HG03103 (cell line): ENCODE results near the gene SOCS7.

Experiments used
- ATAC-seq: cut with Tn5 transposase; IDR thresholded peaks from one replicate; pipeline ENCODE4 v1.9.1; 2021; ENCODE audit warnings: low read depth; ENCODE audit not compliant: unreplicated experiment

The SOCS7 gene

DNA sequence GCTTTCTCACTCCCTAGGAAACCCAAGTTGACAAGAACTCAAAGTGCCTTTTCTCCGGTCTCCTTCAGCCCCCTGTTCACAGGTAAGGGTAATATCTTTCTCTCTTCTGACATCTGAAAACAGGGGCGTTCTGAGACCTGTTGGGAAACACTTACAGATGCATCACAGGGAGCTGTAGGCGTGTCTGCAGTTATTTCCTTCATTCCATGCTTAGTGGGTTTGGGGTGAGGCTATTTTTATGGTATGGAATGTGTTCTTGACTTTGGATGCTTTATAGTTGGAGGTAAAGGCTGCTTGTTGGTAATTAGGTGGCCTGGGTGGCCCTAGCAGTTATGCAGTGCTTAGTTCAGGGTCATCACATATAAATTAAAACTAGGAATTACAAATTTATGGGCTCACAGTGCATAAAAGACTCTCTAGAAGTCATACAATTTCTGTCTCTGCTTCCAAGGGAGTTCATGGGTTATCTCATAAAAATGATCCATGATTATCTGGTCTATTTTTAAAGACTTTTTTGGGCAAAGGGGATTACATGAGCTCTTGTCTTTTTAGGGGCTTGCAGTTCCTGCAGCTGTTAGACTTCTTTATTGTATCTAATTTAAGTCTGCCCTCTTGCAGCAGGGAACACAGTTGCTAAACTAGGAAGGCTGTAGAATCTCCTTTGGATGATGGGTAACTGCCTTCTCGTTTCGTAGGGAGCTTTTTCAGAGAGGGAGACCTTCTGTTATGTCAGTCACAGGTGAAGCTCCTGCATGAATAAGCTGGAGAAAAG lies 10.2 kb downstream of the SOCS7 start:
- ATAC-seq, result no peak

DNA sequence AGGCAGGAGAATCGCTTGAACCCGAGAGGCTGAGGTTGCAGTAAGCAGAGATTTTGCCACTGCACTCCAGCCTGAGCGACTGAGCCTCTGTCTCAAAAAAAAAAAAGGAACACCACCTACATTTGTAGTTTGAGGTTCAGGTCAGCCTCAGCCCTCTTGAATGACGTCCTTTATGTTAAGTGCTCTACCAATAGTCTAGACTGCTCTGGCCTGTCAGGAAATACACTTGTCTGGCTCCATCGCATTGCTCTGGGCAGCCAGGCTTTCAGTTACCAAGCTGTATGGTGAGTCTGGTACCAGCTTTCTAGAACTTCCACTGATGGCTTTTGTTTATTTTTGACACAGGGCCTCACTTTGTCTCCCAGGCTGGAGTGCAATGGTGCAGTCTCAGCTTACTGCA lies 11.4 kb downstream of the SOCS7 start:
- no peak for ATAC-seq

DNA sequence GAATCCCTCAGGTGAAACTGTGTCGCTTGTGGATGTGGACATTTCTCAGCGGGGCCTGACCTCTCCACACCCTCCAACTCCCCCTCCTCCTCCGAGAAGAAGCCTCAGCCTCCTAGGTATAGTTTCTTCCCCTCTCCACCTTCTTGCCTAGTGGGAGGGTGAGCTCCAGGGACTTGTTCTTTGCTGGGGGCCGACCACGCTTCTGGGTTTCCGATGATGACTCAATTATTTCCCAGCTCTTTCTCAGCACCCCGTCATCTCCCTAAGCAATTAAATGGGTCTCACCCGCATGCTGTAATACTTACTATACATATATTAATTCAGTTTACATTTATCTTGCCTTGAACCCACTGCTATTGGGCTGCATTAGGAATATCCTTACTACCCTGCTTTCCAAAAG lies 13.1 kb downstream of the SOCS7 start:
- no peak for ATAC-seq

DNA sequence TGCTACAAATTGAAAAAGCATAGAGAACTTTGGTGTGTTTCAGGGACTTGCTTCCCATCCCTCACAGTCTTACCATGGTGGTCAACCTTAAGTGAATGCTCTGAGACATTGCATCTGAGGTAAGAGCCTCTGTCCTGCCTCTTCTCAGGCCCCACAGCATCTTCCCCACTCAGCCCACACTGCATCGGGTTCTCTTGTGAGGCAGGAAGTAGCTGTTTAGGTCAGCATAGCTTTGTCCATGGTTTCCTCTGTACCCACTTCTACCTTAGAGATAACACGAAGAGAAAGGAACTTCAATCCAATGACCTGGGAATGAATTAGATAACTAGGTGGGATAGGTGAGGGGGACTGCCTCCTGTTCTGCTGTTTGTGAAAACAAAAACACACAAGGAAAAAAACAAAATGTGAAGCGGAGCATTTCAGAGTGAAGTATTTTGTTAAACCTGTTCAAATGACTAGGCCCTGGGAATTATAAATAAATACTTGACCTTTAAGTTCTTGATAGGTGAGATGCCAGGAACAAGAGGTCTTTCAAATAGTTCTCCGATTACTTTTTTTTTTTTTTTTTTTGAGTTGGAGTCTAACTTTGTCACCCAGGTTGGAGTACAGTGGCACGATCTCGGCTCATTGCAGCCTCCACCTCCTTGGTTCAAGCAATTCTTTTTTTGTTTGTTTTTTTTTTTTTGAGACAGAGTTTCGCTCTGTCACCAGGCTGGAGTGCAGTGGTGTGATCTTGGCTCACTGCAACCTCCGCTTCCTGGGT lies 17.7 kb downstream of the SOCS7 start:
- no peak for ATAC-seq

DNA sequence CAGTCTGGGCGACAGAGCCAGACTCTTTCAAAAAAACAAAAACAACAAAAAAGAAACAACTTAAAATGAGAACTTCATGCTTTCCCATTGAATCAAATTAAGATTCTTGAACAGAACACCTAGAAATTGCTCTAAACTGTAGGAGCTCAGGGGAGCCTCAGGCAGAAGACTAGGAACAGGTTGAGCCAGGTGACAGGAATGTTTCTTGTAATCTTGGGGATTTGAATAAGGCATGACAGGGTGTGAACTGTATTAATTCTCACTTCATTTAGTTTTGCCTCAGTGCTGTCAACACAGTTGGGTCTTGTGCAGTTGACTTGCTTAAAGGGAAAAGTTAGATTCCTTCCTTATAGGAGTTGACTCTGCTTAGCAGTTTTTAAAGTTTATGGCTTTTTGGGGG lies 27.8 kb downstream of the SOCS7 start:
- no peak for ATAC-seq

DNA sequence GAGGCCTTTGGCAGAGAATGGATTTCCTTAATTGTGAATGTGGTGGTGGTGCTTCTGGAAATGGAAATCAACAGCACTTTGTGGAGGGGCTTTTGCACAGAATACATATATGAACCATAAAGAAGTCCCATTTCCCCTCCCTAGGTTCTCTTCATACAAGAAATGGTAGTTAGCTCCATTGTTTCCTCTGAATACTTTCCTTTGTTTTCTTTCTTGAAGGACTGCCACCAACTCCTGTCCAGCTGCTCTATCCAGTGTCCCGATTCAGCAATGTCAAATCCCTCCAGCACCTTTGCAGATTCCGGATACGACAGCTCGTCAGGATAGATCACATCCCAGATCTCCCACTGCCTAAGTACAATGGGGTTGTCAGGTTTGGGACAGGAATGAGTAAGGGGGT lies 43.4 kb downstream of the SOCS7 start:
- no peak for ATAC-seq

DNA sequence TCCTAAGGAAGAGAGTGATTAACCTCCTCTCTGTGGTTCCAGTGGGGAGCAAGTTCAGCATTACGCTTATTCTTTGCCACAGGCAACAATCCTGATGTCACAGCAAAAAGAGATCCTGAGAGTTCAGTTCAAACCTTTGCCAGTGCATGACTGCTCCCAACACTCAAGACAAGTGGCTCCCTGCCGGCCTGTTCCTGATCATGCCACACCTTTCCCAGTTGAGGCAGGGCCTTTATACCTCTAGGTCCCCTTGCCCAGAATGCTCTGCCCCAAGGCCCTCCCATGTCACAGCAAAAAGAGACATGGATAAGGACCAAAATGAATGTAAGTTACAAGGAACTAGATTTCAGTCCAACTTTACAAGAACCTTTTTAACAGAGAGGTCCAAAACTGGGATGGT lies 45.6 kb downstream of the SOCS7 start:
- no peak for ATAC-seq

DNA sequence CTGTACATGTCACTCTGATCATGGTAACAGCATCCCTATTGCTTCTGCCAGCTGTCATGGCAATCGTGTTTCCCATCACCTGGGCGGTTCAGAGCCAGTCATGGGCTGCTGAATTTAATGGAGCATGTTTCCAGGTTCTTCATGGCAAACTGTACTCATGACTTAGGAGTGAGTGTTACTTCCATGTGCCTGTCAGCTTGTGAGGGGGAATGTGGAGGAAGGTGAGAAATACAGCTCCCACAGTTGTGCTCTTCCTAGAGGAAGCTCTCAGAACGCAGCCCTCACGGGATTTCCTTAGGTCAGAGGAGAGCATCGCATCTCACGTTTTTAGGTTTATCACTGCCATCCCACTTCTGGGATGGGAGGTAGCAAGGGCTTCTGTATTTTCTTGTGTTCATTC lies 48.6 kb downstream of the SOCS7 start:
- no peak for ATAC-seq

DNA sequence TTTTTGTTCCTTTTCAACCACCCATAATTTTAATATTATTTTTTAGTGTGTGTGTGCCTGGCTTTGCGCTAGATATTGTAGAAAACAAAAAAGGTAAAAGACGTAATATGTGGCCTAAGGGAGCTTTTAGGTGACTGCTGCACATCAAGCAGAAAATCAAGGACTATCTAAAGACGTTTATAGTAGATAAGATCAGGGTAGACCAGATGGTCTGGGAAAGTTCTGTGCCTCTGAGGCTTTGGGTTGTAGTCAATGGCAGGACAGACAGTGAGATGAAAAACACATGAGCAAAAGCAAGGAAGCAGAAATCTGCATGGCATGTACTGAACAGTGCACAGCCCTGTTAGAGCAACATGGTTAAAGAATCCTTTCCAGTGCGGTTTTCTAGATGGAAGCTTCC lies 49.8 kb downstream of the SOCS7 start:
- ATAC-seq, result no peak

DNA sequence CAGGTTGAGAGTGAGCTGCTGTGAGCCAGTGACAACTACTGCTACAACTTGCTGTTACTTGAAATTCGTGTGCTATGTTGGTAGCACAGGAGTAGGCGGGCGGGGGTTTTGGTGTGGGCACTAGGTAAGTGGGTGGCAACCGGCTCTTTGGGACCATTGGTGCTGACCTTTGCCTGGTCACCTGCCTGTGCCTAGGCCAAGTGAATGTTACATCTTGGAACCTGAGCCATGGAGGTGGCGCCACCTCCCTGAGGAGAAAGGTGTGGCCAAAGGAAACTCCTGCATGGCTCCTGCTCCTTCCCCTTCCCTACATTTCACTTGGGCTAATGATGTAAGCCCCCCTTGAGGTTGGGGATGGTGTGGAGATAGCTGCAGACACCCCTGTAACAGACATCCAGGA lies 51.3 kb downstream of the SOCS7 start:
- no peak for ATAC-seq

DNA sequence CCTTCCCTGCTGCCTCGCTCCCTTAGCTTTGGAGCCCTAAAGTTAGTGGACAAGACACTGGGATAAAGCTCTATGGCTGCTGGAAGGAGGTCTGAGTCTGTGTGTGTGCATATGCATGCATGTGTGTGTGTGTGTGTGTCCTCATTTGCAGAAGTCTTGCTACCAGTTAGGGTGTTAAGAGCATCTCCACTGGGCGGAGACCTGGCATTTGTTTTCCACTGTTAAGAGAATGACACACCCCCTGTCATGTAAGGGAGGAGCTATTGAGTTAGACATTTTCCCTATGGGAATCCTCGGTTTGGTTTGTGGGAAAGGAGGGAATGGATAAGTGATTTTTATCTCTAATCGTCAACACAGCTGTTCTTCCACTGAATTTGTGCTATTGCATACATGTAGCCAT lies 51.8 kb downstream of the SOCS7 start:
- ATAC-seq, result no peak

DNA sequence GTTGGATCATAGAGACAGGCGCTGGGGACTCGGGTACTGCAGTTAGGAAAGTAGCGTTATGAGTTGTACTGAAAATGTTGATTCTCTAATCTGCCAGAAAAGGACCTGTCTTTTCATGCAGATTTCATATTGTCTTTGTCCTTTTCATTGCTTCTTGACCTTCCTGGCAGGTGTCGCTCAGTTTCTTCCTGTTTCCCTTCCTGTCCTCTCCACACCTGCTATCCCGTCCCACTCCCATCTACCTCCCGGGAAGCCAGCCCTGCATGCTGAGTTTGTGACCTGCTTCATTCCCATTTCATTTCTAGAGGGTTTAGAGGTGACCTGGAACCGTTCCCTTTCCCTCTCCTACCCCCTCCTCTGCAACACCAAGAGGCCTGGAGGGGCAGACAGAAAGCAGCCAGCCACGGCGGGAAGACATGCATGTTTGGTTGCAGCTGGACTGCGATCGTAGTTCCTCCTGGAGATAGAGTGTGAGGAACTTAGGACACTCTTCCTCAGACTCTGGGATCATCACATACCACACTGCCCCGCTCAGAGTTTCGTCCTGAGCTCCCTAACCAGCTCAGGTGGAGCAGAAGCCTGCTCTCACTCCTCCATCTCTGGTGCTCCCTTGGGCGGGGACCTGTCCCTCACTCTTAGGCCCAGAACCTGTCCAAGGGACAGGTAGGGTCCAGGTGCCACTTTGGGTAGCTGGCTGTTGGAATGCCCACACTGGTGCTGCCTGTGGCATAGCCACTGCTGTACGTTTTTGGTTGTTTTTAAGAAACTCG lies 52.7 kb downstream of the SOCS7 start:
- ATAC-seq, result no peak

DNA sequence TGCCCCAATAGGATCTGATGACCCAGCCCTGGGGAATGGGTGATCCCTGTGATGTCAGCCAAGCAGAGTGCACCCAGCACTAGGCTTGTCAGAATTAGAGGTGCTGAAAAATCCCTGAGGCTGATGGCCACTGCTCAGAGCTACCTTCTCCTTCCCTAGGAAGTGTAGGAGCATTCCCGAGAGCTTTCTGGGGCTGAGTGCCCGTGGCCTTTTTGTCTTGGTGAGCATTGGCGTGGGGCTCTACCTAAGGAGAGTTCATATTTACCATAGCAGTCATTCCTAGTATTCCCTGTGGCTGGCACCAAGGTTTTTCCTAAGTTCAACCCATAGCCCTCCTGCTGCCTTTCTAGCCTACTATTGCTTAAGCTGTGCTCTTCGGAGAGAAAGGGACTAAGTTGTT lies 54.0 kb downstream of the SOCS7 start:
- ATAC-seq, result no peak

DNA sequence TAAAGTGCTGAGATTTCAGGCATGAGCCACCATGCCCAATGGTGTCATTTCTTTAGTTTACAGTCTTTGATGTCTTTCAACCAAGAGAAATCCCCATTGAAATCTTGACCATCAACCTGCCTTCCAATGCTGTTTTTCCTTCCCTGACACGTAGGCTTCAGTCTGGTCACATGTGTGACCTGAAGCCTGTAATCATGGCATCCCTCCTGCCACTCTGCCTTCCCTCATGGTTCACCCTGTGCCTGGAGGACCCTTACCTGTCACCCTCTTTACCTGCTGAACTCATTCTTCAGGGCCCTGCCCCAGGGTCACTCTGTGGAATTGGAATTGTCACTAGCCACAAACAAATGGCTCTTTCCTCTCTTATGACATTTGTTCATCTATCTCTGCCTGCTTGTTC lies 58.6 kb downstream of the SOCS7 start:
- no peak for ATAC-seq

DNA sequence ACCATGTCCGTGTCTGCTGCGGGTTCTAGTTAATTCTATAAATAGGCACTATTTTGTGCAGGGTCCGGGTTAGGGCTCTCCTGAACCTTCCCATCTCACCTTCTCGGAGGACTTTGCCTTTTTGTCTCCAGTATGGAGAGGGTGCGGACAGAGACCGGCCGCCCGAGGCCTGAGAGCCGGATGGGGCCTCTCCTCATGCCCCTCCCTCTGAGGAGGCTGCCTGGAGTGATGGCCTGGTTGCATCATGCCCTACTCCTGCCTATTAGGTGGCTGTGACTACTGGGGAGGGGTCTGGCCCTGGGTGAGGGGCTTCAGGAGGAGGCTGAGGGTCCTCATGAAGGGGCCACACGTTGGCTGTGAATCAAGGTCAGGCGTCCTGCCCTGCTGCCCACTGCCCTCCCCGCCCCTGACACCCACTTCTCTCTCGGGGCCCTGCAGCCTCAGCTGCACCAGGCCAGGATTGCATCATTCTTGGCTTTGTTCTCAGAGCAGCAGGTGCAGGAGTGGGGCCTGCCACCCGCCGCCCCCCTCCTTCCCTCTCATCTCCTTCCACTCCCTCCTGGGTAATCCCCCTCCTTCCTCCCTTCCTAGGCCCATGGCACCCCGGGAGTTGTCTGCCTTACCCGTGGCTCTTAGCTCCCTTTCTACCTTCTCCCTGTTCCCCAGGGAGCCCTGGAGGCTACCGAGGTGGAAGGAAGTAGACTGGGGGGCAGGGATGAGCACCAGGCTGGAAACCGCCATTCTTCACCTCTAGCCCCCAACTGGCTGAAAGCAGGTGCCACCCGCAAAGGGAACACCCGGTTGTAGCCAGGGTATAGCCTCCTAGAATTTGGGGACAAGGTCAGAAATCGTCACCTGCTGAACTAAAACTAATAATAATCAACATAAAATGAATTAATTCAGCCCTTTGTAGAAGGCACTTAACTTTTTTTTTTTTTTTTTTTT lies 63.9 kb downstream of the SOCS7 start:
- ATAC-seq, result no peak

DNA sequence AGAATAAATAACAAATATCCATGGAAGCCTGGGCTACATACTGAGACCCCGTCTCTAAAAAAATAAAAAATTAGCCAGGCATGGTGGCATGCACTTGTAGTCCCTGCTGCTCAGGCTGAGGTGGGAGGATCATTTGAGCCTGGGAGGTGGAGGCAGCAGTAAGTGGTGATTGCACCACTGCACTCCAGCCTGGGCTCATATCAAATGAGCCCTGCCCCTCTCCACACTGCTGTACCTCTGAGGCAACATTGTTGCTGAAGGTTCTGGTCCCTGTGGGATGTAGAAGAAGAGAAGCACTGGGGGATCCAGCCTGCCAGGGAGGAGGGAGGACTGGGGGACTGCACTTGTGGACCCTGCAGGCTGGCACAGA lies 65.2 kb downstream of the SOCS7 start:
- ATAC-seq, result no peak

DNA sequence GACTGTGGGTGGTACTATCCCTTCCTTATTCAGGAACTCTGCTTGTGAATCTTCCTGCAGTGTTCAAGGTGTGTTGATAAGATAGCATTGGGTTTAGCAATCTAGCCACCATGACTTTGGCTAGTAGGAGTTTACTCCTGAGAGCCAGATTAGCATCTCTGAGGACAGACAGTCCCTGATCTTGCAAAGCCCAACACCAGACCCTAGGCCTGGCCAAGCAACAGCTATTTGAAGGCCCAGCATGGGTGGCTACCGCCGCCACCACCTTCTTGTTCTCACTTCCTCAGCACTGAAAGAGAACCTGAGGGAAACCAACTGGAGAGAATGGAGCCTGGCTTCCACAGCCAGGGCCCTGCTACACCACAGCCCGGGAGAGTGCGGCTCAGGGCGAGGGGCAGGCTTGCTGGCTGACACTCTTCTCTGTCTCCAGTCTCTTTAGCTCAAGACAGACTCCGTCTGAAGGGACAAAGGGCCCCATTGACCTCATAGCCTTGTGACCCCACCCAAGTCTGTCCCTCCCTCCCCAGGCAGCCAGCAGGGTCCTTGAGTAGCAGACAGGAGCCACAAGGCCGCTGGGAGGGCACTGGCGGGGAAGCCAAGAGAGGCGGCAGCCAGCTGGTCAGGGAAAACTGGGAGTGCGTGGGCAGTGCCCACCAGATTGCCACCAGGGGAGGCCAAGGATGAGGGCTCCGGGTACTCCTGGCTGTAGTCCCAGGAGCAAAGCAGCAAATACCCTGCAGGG lies 65.7 kb downstream of the SOCS7 start:
- ATAC-seq, result no peak

DNA sequence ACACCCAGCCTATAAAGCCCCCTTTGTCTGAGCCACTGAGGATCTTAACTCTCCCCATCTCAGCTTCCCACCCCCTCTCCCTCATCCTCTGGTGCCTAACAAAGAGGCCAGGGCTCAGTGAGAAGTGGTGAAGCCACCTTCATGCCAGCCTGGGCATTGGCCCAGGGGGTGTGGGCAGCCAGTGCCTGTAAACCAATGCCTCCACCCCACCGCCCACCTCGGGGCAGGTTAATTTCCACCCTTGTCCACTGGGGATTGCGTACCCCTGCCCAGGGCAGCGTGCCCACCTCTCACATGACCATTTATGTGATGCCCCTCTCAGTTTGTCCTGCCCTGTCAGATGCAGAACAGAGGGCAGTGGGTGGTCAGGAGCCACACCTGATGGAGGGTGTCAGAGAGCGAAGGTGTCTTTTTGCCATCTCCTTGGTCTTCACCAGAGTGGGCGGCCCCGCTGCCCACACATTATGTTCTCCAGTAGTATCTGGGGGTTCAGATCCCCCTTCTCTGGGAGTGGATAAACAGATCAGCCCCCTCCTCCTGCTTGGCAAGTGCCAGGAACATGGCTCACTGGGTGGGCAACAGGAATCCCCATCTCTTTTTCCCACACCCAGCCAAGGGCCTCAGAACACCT lies 66.5 kb downstream of the SOCS7 start:
- ATAC-seq, result no peak
